Erythroblast (primary cell): ENCODE data around the gene FHL3.

Experiments used
- GATA1 ChIP-seq: IDR thresholded peaks from 2 replicates; pipeline ENCODE4 v1.6.1; 2011; ENCODE audit warnings: low read depth, mild to moderate bottlenecking, control low read depth, low read length, moderate library complexity
- POLR2A ChIP-seq: IDR thresholded peaks from 2 replicates; pipeline ENCODE4 v1.6.1; 2011; ENCODE audit warnings: mild to moderate bottlenecking, low read length

DNA sequence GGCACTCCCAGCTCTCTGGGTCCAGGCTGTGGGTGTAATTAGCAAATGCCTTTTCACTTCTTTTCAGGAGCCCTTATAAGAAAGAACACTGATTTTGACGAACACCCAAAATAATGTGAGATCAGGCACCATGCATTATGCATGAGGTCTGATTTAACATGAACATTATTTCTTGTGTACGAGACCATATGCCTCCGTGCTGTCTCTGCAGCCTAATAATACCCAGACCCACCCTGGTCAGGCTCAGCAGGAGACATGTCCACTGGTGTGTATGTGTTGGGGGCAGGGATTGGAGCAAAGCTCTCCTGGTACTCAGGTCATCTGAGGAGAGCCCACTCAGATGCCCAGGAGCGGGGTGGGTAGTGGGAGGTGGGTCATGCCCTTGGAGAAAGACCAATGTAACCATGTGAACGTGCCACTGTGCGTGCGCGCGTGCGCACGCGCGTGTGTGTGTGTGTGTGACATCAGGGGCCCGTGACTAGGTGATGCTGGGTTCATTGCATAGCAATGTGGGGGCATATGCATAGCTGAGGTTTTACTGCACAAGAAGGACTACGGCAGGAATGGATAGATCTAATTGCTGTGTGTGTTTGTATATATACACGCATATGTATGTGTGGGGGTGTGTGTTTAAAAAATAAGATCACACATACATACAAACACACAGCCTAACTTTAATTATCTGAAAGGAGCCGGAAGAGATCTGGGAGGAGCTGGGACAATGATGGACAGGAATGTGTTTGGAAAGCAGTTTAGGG is 34.2 kb upstream of the FHL3 start:
- TF ChIP-seq POLR2A (no peak), GATA1 (no peak)
